WTC11 (cell line): ENCODE results near the gene ANGEL1. TPM values are rescaled to one million over a fixed set of nuclear protein-coding genes. Genes with fewer than 3 reads are reported as not detected.

Experiments
- ATAC-seq: fragments of 200-7000 bp; cut with Tn5 transposase; 2 replicates; pipeline ENCODE4 v1.10.0; 2021; ENCODE audit warnings: mild to moderate bottlenecking, moderate library complexity
- CTCF ChIA-PET: fragments of 300-600 bp; sonication (Branson Sonifier 250); formaldehyde crosslinking; loops from one replicate; lab custom pipeline; 2021; ENCODE audit warnings: antibody characterized with exemption; lab: Charles Lee
- POLR2A ChIA-PET: fragments of 350-600 bp; sonication (Branson Sonifier 250); formaldehyde crosslinking; loops from one replicate; lab custom pipeline; 2021; ENCODE audit warnings: antibody characterized with exemption; lab: Charles Lee
- DNase-seq: peaks from one replicate; pipeline ENCODE4 v3.0.0; 2021; ENCODE audit warnings: low spot score
- H3K27ac Mint-ChIP-seq: 2 replicates; pipeline ENCODE4 v1.8.0; 2021; ENCODE audit warnings: mixed read lengths
- H3K27me3 Mint-ChIP-seq: 2 replicates; pipeline ENCODE4 v1.8.0; 2021; ENCODE audit warnings: low read depth, mild to moderate bottlenecking, moderate library complexity, mixed read lengths
- H3K36me3 Mint-ChIP-seq: 2 replicates; pipeline ENCODE4 v1.8.0; 2021; ENCODE audit warnings: mixed read lengths
- H3K4me1 Mint-ChIP-seq: 2 replicates; pipeline ENCODE4 v1.8.0; 2022; ENCODE audit warnings: mixed read lengths
- H3K4me3 Mint-ChIP-seq: 2 replicates; pipeline ENCODE4 v1.8.0; 2021; ENCODE audit warnings: mild to moderate bottlenecking, moderate library complexity, mixed read lengths
- H3K9me3 Mint-ChIP-seq: 2 replicates; pipeline ENCODE4 v1.8.0; 2021; ENCODE audit warnings: mixed read lengths
- ATF2 ChIP-seq: sonication (generic); formaldehyde crosslinking; IDR thresholded peaks from 2 replicates; pipeline ENCODE4 v1.8.1; 2022; ENCODE audit warnings: low read depth, missing genetic modification reagents, borderline replicate concordance
- ATF3 ChIP-seq: sonication (generic); formaldehyde crosslinking; conservative IDR thresholded peaks from 2 replicates; pipeline ENCODE4 v1.8.1; 2022; ENCODE audit warnings: mild to moderate bottlenecking, missing genetic modification reagents
- E2F1 ChIP-seq: sonication (generic); formaldehyde crosslinking; IDR thresholded peaks from 2 replicates; pipeline ENCODE4 v1.8.0; 2022; ENCODE audit warnings: mild to moderate bottlenecking, missing genetic modification reagents
- ERG ChIP-seq: fragments of 250-450 bp; sonication (Bioruptor Pico); IDR thresholded peaks from 2 replicates; pipeline ENCODE4 v1.8.0; 2021; ENCODE audit warnings: mild to moderate bottlenecking
- FOXK1 ChIP-seq: sonication (generic); formaldehyde crosslinking; IDR thresholded peaks from 2 replicates; pipeline ENCODE4 v1.8.0; 2022; ENCODE audit warnings: mild to moderate bottlenecking, moderate library complexity, missing genetic modification reagents
- GABPB1 ChIP-seq: sonication (generic); formaldehyde crosslinking; IDR thresholded peaks from 2 replicates; pipeline ENCODE4 v1.8.1; 2023; ENCODE audit warnings: mild to moderate bottlenecking, missing genetic modification reagents
- GRHL2 ChIP-seq: fragments of 250-450 bp; sonication (Bioruptor Pico); IDR thresholded peaks from 2 replicates; pipeline ENCODE4 v1.8.0; 2022; ENCODE audit warnings: mild to moderate bottlenecking, moderate library complexity; ENCODE audit not compliant: insufficient replicate concordance, severe bottlenecking
- GTF2I ChIP-seq: fragments of 250-450 bp; sonication (Bioruptor Pico); conservative IDR thresholded peaks from 2 replicates; pipeline ENCODE4 v1.4.0; 2021; ENCODE audit warnings: mild to moderate bottlenecking
- HMGA2 ChIP-seq: fragments of 250-450 bp; sonication (Bioruptor Pico); IDR thresholded peaks from 2 replicates; pipeline ENCODE4 v1.4.0; 2021; ENCODE audit warnings: mild to moderate bottlenecking, moderate library complexity
- IRF1 ChIP-seq: sonication (generic); formaldehyde crosslinking; IDR thresholded peaks from 2 replicates; pipeline ENCODE4 v1.8.0; 2023; ENCODE audit warnings: missing genetic modification reagents
- JAZF1 ChIP-seq: fragments of 250-450 bp; sonication (Bioruptor Pico); IDR thresholded peaks from 2 replicates; pipeline ENCODE4 v1.9.0; 2021; ENCODE audit warnings: moderate library complexity, mild to moderate bottlenecking, inconsistent platforms
- MXD4 ChIP-seq: fragments of 250-450 bp; sonication (Bioruptor Pico); IDR thresholded peaks from 2 replicates; pipeline ENCODE4 v1.8.0; 2021; ENCODE audit warnings: mild to moderate bottlenecking, moderate library complexity, borderline replicate concordance
- MYBL2 ChIP-seq: sonication (generic); formaldehyde crosslinking; IDR thresholded peaks from 2 replicates; pipeline ENCODE4 v1.8.1; 2023; ENCODE audit warnings: mild to moderate bottlenecking, moderate library complexity, missing genetic modification reagents
- PREB ChIP-seq: sonication (generic); formaldehyde crosslinking; IDR thresholded peaks from 2 replicates; pipeline ENCODE4 v1.8.1; 2022; ENCODE audit warnings: mild to moderate bottlenecking, missing genetic modification reagents, moderate library complexity, borderline replicate concordance
- RELA ChIP-seq: sonication (generic); formaldehyde crosslinking; IDR thresholded peaks from 2 replicates; pipeline ENCODE4 v1.8.1; 2022; ENCODE audit warnings: missing genetic modification reagents, mild to moderate bottlenecking, borderline replicate concordance
- SP1 ChIP-seq: sonication (generic); formaldehyde crosslinking; conservative IDR thresholded peaks from 2 replicates; pipeline ENCODE4 v1.8.1; 2022; ENCODE audit warnings: missing genetic modification reagents
- ZNF219 ChIP-seq: sonication (generic); formaldehyde crosslinking; IDR thresholded peaks from 2 replicates; pipeline ENCODE4 v1.8.0; 2023; ENCODE audit warnings: missing genetic modification reagents, mild to moderate bottlenecking, borderline replicate concordance
- ZNF317 ChIP-seq: sonication (generic); formaldehyde crosslinking; IDR thresholded peaks from 2 replicates; pipeline ENCODE4 v1.8.1; 2023; ENCODE audit warnings: low read depth, mild to moderate bottlenecking, moderate library complexity, missing genetic modification reagents, borderline replicate concordance
- ZNF532 ChIP-seq: fragments of 250-450 bp; sonication (Bioruptor Pico); IDR thresholded peaks from 2 replicates; pipeline ENCODE4 v1.9.0; 2021; ENCODE audit warnings: mild to moderate bottlenecking, borderline replicate concordance
- total RNA-seq: library from RNA; stranded (reverse); gene quantifications from 3 replicates; pipeline ENCODE4 v1.2.3, GENCODE V29; 2021

ANGEL1 gene
- total RNA-seq, 1 experiment from 2014 or later, result 29.7 TPM

GRCh38 chr14:76769636-76770292, 42.9 kb downstream of the ANGEL1 start:
- ATAC-seq (no peak), DNase-seq (no peak)
- Mint-ChIP-seq H3K27ac (no peak overlapping the region), H3K36me3 (no peaks in the 10 kb centered on the region), H3K27me3 (peaks cover 14% of the 10 kb centered on the region), H3K4me1 (peaks cover 30% of the 10 kb centered on the region), H3K4me3 (no peak overlapping the region), H3K9me3 (no peaks in the 10 kb centered on the region)
- ChIA-PET CTCF (interaction anchor here (0.8 to 4.4 kb wide), 7 partner anchors 8 to 546 kb away, joined by 3 to 46 read pairs (median 12); partner anchors contain the start of gene VASH1), POLR2A (no interaction called here)
- TF ChIP-seq GABPB1 (CRISPR knock-in tag) (no peak), ATF3 (no peak), ATF2 (CRISPR knock-in tag) (no peak), GRHL2 (no peak), RELA (CRISPR knock-in tag) (no peak), HMGA2 (no peak), PREB (CRISPR knock-in tag) (no peak), GTF2I (CRISPR knock-in tag) (no peak)
- TF ChIP-seq, all 79 proteins: peak for 0

- POLR2A ChIA-PET, result no interaction called here
- Mint-ChIP-seq H3K9me3 (no peaks in the 10 kb centered on the region), H3K27ac (no peak overlapping the region), H3K4me1 (peaks cover 30% of the 10 kb centered on the region), H3K27me3 (peaks cover 23% of the 10 kb centered on the region), H3K4me3 (peak overlapping the region; percentile 44), H3K36me3 (no peaks in the 10 kb centered on the region)
- ATAC-seq (no peak), DNase-seq (no peak)
- CTCF ChIA-PET, result interaction anchor here (1.3 to 2.7 kb wide), 3 partner anchors 16 to 547 kb away, joined by 3 to 28 read pairs (median 12); no protein-coding TSS in a partner anchor
- no peak for TF ChIP-seq ERG (CRISPR knock-in tag)
- TF ChIP-seq IRF1 (CRISPR knock-in tag), result no peak
- no peak for TF ChIP-seq ZNF532
- TF ChIP-seq FOXK1 (CRISPR knock-in tag), result no peak
- TF ChIP-seq JAZF1 (CRISPR knock-in tag), result no peak
- TF ChIP-seq E2F1 (CRISPR knock-in tag), result no peak
- TF ChIP-seq MYBL2 (CRISPR knock-in tag), result no peak
- no peak for TF ChIP-seq SP1 (CRISPR knock-in tag)
- TF ChIP-seq ZNF219 (CRISPR knock-in tag), result no peak
- no peak for TF ChIP-seq ZNF317 (CRISPR knock-in tag)
- no peak for TF ChIP-seq MXD4 (CRISPR knock-in tag)
Measured at GRCh38 chr14:76768671-76769500, 43.8 kb downstream of the ANGEL1 start.
